ENCODE results near the gene RAF1.
"Not testable (repeated sequence)": the region's sequence is repeated elsewhere in the genome, so short reads cannot be mapped to it uniquely, and the experiment has no call there.

RAF1 gene

DNA sequence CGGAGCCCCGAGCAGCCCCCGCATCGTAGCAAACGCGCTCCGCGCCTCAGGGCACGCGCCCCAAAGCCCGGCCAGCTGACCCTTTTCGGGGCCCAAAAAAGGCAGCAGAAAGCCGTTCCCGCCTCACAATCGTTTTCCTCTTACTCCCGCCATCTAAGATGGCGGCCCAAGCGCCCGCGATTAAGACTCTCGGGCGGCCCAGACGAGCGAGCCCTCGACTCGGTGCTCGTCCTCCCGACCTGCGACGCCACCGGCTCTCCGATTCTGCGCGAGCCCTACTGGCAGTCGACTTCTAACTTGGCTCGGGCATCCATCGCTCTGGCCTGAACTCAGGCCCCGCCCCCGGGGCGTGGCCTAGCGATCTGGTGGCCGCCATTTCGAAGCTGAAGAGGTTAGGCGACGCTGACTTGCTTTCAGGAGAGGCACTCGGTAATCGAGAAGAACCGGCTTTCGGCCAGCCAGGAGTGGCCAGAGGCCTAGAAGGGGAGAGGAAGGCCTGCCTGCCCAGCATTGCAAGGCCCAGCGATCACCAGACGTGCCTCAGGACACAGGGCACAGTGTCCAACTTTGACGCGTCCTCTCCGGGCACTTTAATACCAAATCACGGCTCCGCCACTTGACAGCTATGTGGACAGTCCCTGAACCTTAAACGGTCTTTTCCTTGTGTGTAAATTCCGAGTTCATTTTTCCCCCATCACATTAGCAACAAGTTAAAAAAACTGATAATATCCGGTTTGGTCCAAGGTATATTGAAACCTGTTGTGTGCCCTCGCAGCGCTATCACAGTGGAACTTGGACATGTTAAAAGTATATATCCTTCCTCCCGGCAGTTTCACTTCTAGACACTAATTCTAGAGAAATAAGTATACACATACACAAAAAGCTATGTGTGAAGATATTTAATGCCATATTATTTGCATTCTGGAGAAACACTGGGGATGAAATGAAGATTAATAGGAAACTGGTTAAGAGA is at the start of gene RAF1:
TSS of gene RAF1 (minus strand) at position 182 of the 973 bp plus-strand sequence. CDS start 45,396 bp downstream, outside the sequence.
- DNase-seq = peak; percentile 99

DNA sequence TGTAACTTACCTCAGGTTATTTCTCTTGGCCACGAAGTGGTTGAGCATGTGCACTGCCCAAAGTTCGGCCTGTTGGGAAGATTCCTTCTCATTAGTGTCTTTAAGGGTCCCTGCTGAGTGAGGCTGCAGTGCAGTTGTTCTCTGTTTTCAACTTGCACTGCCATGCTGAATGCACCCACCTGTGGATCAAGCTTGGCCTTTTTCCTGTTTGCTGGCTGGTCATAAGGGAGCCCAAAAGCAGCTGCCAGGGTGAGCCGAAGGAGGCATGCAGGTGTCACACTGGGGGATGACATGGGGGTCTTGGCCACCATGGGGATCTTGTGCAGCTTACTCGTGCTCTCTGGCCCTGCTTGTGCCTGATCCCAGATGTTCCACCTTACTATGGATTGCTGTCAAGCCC is 46.1 kb upstream of the RAF1 start:
- DNase-seq = no peak

DNA sequence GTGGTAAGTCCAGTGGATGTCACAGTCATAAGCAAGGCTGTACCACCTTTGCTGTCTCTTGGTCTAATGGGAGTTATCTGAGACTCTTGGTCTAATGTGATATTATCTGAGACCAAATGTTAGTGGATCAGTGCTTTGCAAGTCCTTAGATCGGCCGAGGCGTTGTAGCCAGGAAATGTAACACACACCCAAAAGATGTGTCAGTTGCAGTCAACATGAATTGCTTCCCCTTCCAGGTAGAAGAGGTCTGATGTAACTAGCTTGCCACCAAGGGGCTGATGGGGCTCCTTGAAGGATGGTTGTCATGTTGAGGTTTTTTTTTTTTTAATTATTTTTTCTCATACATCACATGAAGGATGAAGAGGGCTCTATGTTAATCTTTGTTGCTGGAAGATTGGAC is 45.4 kb upstream of the RAF1 start:
- DNase-seq = no peak

GRCh38 chr3:12708584-12709192 is 44.8 kb upstream of the RAF1 start:
- no peak for DNase-seq

GRCh38 chr3:12707449-12707848 is 43.5 kb upstream of the RAF1 start:
- DNase-seq = no peak

- DNase-seq = no peak
Measured at GRCh38 chr3:12706504-12707253, 42.8 kb upstream of the RAF1 start.

GRCh38 chr3:12705981-12706380 is 42.1 kb upstream of the RAF1 start:
- no peak for DNase-seq

- DNase-seq = no peak
Measured at GRCh38 chr3:12705374-12705926, 41.5 kb upstream of the RAF1 start.

DNA sequence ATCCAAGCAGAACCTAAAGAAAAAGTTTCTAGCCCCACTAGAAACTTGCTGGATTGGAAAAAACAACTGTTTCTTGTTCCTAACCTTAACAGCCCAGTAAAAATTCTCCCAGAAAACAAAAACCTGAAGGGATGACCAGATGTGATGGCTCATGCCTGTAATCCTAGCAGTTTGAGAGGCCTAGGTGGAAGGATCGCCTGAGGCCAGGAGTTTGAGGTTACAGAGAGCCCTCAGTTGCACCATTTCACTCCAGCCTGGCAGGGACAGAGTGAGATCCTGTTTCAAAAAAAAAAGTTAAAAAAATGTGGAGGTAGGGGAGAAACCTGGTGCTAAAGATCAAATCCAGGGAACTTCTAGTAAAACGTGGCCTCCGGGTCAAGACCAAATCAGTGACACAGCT is 38.6 kb upstream of the RAF1 start:
- DNase-seq = no peak

- DNase-seq = not testable (repeated sequence)
Measured at GRCh38 chr3:12701601-12702000, 37.7 kb upstream of the RAF1 start.

DNA sequence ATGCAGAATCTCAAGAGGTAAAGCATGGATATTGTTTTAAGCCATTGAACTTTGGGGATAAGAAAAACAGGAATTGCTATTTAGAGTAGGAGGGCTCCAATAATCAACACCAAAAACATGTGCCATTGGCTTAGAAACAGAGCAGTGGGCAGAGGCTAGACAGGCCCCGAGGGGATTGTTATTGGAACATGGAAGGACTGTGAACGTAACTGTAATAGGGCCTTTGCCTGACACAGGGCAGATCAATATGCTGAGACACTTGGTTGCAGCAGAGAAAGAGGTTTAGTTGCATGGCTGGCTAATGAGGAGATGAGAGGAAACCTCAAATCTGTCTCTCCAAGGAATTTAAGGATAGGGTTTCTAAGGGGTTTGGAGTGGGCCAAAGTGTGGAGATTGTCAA is 36.9 kb upstream of the RAF1 start:
- DNase-seq = no peak

- no peak for DNase-seq
Measured at GRCh38 chr3:12695916-12696315, 32.0 kb upstream of the RAF1 start.

- DNase-seq = no peak
Measured at GRCh38 chr3:12695112-12695511, 31.2 kb upstream of the RAF1 start.

DNA sequence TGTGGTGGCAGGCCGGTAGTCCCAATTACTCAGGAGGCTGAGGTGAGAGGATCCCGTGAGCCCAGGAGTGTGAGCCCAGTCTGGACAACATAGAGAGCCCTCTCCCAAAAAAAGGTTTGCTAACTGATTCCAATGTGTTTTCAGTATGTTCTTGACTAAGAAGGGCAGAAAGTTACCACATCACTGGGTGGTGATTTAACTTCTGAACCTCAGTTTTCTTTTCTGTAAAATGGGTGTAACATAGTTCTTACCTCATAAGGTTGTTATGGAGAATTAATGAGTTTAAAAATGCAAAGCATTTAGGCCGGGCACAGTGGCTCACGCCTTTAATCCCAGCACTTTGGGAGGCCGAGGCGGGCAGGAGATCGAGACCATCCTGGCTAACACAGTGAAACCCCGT is 28.5 kb upstream of the RAF1 start:
- DNase-seq = no peak

- DNase-seq = no peak
Measured at GRCh38 chr3:12689997-12690711, 26.2 kb upstream of the RAF1 start.

- DNase-seq = no peak
Measured at GRCh38 chr3:12687948-12688347, 24.0 kb upstream of the RAF1 start.

- DNase-seq = no peak
Measured at GRCh38 chr3:12686096-12686495, 22.2 kb upstream of the RAF1 start.

GRCh38 chr3:12681943-12682390 is 18.1 kb upstream of the RAF1 start:
- DNase-seq = peak; percentile 30

GRCh38 chr3:12681089-12681942 is 17.4 kb upstream of the RAF1 start:
- no peak for DNase-seq

GRCh38 chr3:12679468-12679867 is 15.6 kb upstream of the RAF1 start:
- no peak for DNase-seq

- DNase-seq = no peak
Measured at GRCh38 chr3:12677616-12678015, 13.7 kb upstream of the RAF1 start.

Measured in midbrain (tissue), 1 donor.